Thymus (tissue), 11 donors: ENCODE data around the gene AKAP6. TPM values are rescaled to one million over a fixed set of nuclear protein-coding genes. Genes with fewer than 3 reads are reported as not detected.

ENCODE experiments used
- DNase-seq, 9 donors: peaks; one replicate each; pipeline ENCODE4 v3.0.0-alpha.2; 2013; ENCODE audit warnings: low spot score in 9 of 9, low read depth in 6 of 9, missing footprints in 1 of 9
- H3K27ac ChIP-seq, 2 donors: one replicate each; pipeline ENCODE4 v1.5.1; 2013; ENCODE audit warnings: control low read depth in 1 of 2, low read depth in 1 of 2, low read length in 1 of 2, mild to moderate bottlenecking in 1 of 2, moderate library complexity in 1 of 2
- H3K27me3 ChIP-seq, 2 donors: one replicate each; pipeline ENCODE4 v1.5.1; 2013; ENCODE audit warnings: low read length in 1 of 2; ENCODE audit not compliant: control insufficient read depth in 2 of 2, insufficient read depth in 1 of 2
- H3K36me3 ChIP-seq, 2 donors: one replicate each; pipeline ENCODE4 v1.5.1; 2013; ENCODE audit warnings: low read length in 1 of 2, mild to moderate bottlenecking in 1 of 2, moderate library complexity in 1 of 2; ENCODE audit not compliant: control insufficient read depth in 2 of 2, insufficient read depth in 2 of 2
- H3K4me1 ChIP-seq, 2 donors: one replicate each; pipeline ENCODE4 v1.5.1; 2013; ENCODE audit warnings: low read length in 2 of 2; ENCODE audit not compliant: control insufficient read depth in 2 of 2, insufficient read depth in 2 of 2
- H3K4me3 ChIP-seq, 2 donors: one replicate each; pipeline ENCODE4 v1.5.1; 2013; ENCODE audit warnings: low read length in 2 of 2, control low read depth in 1 of 2, mild to moderate bottlenecking in 1 of 2
- H3K9me3 ChIP-seq, 2 donors: one replicate each; pipeline ENCODE4 v1.5.1; 2013; ENCODE audit warnings: low read length in 1 of 2, mild to moderate bottlenecking in 1 of 2; ENCODE audit not compliant: control insufficient read depth in 2 of 2, insufficient read depth in 1 of 2
- WGBS: extraction: QIAGEN DNeasy Blood & Tissue Kit; methylation state at CpG from one replicate; pipeline ENCODE4 v1.1.7; 2013; 5-methylcytosine and 5-hydroxymethylcytosine counted together
- polyA plus RNA-seq: library from polyadenylated mRNA; stranded (reverse); fragments of 200-250 nt; gene quantifications from one replicate; pipeline ENCODE4 v1.2.3, GENCODE V29; 2013
- total RNA-seq: library from RNA; stranded (reverse); fragments of 120-200 nt; gene quantifications from one replicate; pipeline ENCODE4 v1.2.4, GENCODE V29; 2013
- donor health status: healthy.

Gene AKAP6
- total and polyA plus RNA-seq, 2 donors = 1.4 to 2.0 TPM

DNA sequence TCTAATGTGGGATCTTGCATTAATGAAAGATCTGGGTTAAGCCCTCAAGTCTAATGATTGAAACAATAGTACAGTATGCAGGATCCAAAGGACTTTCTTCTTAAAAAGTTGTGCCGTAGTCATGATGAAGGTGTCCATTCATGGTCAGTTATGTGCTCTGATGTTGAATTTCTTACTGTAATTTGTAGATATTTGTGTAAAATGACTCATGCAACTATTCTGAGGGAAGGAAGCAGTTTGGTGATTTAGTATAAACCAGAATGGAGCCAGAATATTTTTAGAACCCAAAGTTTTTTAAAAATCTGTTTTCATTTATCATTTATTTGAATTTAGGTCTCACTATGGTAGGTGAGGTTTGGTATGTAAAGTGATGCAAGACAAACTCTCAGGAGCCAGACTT, 151.2 kb downstream of the AKAP6 start:
- no peaks in the 10 kb centered on the region for H3K9me3 ChIP-seq
- no peak overlapping the region for H3K4me3 ChIP-seq
- no peak overlapping the region for H3K27ac ChIP-seq
- 100% methylated on average over 1 of the region's 1 CpG for WGBS
- no peaks in the 10 kb centered on the region for H3K36me3 ChIP-seq
- no peaks in the 10 kb centered on the region for H3K4me1 ChIP-seq
- H3K27me3 ChIP-seq = no peaks in the 10 kb centered on the region
- DNase-seq = no peak

GRCh38 chr14:32481707-32482106, 152.6 kb downstream of the AKAP6 start:
- Histone ChIP-seq H3K36me3 (no peaks in the 10 kb centered on the region), H3K27me3 (no peaks in the 10 kb centered on the region), H3K9me3 (no peaks in the 10 kb centered on the region), H3K27ac (no peak overlapping the region), H3K4me3 (no peak overlapping the region), H3K4me1 (no peaks in the 10 kb centered on the region)
- 45% methylated on average over 1 of the region's 1 CpG for WGBS
- no peak for DNase-seq

- H3K27ac ChIP-seq = no peak overlapping the region
- no peak for DNase-seq
- H3K9me3 ChIP-seq = no peaks in the 10 kb centered on the region
- H3K4me1 ChIP-seq = no peaks in the 10 kb centered on the region
- WGBS = 97% methylated on average over 3 of the region's 3 CpGs
- no peaks in the 10 kb centered on the region for H3K27me3 ChIP-seq
- H3K4me3 ChIP-seq = no peak overlapping the region
- no peaks in the 10 kb centered on the region for H3K36me3 ChIP-seq
Observed at GRCh38 chr14:32491416-32492016, 162.4 kb downstream of the AKAP6 start.

GRCh38 chr14:32492457-32492856, 163.4 kb downstream of the AKAP6 start:
- H3K36me3 ChIP-seq = no peaks in the 10 kb centered on the region
- H3K27me3 ChIP-seq = no peaks in the 10 kb centered on the region
- H3K4me1 ChIP-seq = no peaks in the 10 kb centered on the region
- DNase-seq = no peak
- no peaks in the 10 kb centered on the region for H3K9me3 ChIP-seq
- no peak overlapping the region for H3K4me3 ChIP-seq
- H3K27ac ChIP-seq = no peak overlapping the region

DNA sequence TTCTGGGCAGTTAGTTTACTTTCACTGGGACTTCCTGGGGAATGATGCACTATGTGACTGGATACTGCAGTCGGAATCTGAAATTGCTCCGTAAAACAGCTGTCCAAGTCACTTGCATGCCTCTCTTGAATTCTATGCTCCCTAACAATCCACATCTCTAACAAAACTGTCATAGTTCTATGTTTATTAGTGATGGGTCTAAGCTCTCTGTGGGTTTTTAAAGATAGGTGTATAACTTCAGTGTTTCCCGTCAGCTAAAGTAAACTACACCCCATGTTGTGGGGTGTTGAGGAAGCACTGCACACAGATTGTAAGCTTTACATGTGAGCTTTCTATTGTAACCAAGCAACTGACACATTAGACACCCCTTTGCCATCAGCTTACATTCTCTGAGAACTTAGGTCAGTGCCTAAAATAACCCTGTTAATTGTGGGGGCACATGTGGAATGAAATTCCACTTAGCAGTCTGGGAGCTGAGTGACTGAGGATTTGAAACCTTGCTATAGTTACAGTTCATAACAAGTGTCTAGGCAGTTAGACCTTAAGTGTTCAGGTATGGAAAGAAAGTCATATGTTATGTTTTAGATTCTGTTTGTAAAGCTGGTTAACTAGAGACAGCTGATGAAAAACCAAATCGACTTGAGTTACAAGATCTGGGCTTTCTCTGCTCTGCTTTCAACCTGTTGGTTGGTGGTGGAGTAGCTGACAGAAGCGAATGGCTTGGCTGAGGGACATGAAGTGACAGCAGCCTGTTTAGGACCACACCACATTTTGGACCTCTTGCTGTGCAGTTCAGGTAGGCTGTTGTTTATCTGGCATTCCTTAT, 165.7 kb downstream of the AKAP6 start:
- no peaks in the 10 kb centered on the region for H3K27me3 ChIP-seq
- WGBS = 93% methylated on average over 5 of the region's 5 CpGs
- DNase-seq = no peak
- no peaks in the 10 kb centered on the region for H3K4me1 ChIP-seq
- H3K27ac ChIP-seq = no peak overlapping the region
- no peak overlapping the region for H3K4me3 ChIP-seq
- H3K9me3 ChIP-seq = no peaks in the 10 kb centered on the region
- no peaks in the 10 kb centered on the region for H3K36me3 ChIP-seq

DNA sequence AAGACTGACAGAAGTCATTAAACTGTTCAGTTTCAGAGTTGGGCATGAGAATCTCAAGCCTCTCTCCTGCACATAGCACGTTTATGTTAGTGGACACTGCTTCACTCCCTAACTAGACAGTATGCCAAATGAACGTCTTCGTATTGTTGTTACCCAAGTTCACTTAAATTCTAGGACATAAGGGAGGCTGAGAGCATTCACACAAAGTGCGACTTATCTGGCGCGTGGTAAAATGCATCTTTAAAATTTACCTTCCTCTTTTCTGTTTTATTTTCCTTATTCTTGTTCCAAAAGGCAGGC, 166.3 kb downstream of the AKAP6 start:
- Histone ChIP-seq H3K27ac (no peak overlapping the region), H3K4me3 (no peak overlapping the region)
- WGBS = 92% methylated on average over 6 of the region's 6 CpGs

GRCh38 chr14:32497248-32497647, 168.2 kb downstream of the AKAP6 start:
- Histone ChIP-seq H3K4me3 (no peak overlapping the region), H3K27ac (no peak overlapping the region), H3K36me3 (no peaks in the 10 kb centered on the region), H3K9me3 (no peaks in the 10 kb centered on the region), H3K27me3 (no peaks in the 10 kb centered on the region), H3K4me1 (no peaks in the 10 kb centered on the region)
- DNase-seq = no peak

More for the DNA sequence above, 166.3 kb downstream of the AKAP6 start:
- Histone ChIP-seq H3K36me3 (no peaks in the 10 kb centered on the region), H3K27me3 (no peaks in the 10 kb centered on the region), H3K9me3 (no peaks in the 10 kb centered on the region), H3K4me1 (no peaks in the 10 kb centered on the region)
- no peak for DNase-seq

- no peaks in the 10 kb centered on the region for H3K9me3 ChIP-seq
- no peaks in the 10 kb centered on the region for H3K4me1 ChIP-seq
- no peak for DNase-seq
- WGBS = 95% methylated on average over 4 of the region's 4 CpGs
- H3K36me3 ChIP-seq = no peaks in the 10 kb centered on the region
- H3K27ac ChIP-seq = no peak overlapping the region
- H3K27me3 ChIP-seq = no peaks in the 10 kb centered on the region
- no peak overlapping the region for H3K4me3 ChIP-seq
Observed at GRCh38 chr14:32507029-32507984, 178.2 kb downstream of the AKAP6 start.

DNA sequence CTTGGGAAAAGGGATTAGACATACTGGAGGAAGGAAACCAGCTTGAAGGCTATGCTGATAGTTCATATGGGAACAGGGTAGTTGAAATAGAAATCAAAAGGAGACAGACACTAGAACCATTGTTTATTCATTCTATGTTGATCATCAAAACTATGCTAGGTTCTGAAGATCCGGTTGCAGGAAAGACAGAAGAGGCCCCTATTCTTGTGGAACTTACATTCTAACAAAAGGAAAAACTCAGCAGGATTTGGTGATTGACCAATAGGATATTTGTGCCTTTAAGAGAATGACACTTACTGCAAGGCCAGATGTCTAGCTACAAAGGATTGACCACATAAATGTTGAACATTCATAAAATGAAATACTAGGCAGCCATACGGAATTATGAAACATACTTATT, 179.2 kb downstream of the AKAP6 start:
- H3K4me3 ChIP-seq = no peak overlapping the region
- DNase-seq = no peak
- no peak overlapping the region for H3K27ac ChIP-seq
- H3K36me3 ChIP-seq = no peaks in the 10 kb centered on the region
- 97% methylated on average over 2 of the region's 2 CpGs for WGBS
- H3K27me3 ChIP-seq = no peaks in the 10 kb centered on the region
- no peaks in the 10 kb centered on the region for H3K4me1 ChIP-seq
- no peaks in the 10 kb centered on the region for H3K9me3 ChIP-seq
